RWPE1 (cell line): ENCODE results near the gene ZNF560.

ENCODE experiments used
- CTCF ChIA-PET: fragments of 350-600 bp; sonication (Branson Sonifier 250); formaldehyde crosslinking; extraction: SDS; loops from one replicate; lab custom pipeline; 2021; lab: Yijun Ruan, JAX
- POLR2A ChIA-PET: fragments of 400-600 bp; formaldehyde crosslinking; extraction: SDS; loops from one replicate; lab custom pipeline; 2020; ENCODE audit warnings: antibody characterized with exemption; ENCODE audit not compliant: low non-redundant PET; lab: Yijun Ruan, JAX
- DNase-seq: peaks from one replicate; pipeline ENCODE4 v3.0.0; 2012; ENCODE audit warnings: low spot score
- H3K27ac ChIP-seq: fragments of 450-650 bp; 2 replicates; pipeline ENCODE4 v1.5.1; 2017
- CTCF ChIP-seq: fragments of 450-650 bp; conservative IDR thresholded peaks from 2 replicates; pipeline ENCODE4 v1.5.1; 2017; ENCODE audit warnings: low read depth, mild to moderate bottlenecking

ZNF560 gene

DNA sequence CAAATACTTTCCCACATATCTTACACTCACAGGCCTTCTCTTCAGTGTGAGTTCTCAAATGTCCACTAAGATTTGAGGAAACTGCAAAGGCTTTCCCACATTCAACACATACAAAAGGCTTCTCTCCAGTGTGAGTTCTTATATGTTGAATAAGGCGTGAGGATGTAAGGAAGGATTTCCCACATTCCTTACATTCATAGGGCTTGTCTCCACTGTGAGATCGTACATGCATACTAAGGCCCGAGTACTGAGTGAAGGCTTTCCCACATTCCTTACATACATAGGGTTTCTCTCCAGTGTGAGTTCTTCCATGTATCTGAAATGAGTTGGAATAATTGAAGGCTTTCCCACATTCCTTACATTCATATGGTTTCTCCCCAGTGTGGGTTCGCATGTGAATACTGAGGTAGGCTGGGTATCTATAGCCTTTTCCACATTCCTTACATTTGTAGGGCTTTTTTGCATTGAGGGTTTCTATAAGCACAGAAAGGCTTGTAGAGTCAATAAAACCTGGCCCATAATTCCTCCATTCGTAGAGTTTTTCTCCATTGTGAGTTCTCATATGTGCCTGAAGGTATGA, 30.4 kb upstream of the ZNF560 start:
- no peak for TF ChIP-seq CTCF
- POLR2A ChIA-PET, result no interaction called here
- DNase-seq, result no peak
- no peak overlapping the region for H3K27ac ChIP-seq
- CTCF ChIA-PET, result no interaction called here

GRCh38 chr19:9523885-9524474, 25.6 kb upstream of the ZNF560 start:
- no peak for TF ChIP-seq CTCF
- POLR2A ChIA-PET, result no interaction called here
- no peak for DNase-seq
- no peak overlapping the region for H3K27ac ChIP-seq
- CTCF ChIA-PET, result interaction anchor here (0.6 kb wide), 1 partner anchor 27 kb away, joined by 6 read pairs; no protein-coding TSS in a partner anchor

DNA sequence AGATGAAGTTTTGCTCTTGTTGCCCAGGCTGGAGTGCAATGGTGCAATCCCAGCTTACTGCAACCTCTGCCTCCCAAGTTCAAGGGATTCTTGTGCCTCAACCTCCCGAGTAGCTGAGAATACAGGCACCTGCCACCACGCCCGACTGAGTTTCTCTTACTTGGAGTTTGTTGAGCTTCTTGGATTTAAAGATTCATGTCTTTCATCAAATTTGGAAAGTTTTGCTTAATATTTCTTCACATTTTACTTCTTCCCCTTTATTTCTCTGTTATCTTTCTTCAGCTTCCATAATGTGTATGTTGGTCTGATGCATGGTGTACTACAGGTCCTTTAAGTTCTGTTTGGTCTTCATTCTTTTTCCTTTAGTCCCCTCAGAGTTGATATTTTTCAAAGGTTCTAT, 8.9 kb upstream of the ZNF560 start:
- no peak for TF ChIP-seq CTCF
- H3K27ac ChIP-seq, result no peak overlapping the region
- DNase-seq, result no peak
- CTCF ChIA-PET, result no interaction called here
- POLR2A ChIA-PET, result no interaction called here

- H3K27ac ChIP-seq, result no peak overlapping the region
- TF ChIP-seq CTCF, result no peak
- POLR2A ChIA-PET, result no interaction called here
- CTCF ChIA-PET, result interaction anchor here (0.7 kb wide), 1 partner anchor 80 kb away, joined by 5 read pairs; no protein-coding TSS in a partner anchor
- no peak for DNase-seq
Observed at GRCh38 chr19:9500796-9501195, 2.4 kb upstream of the ZNF560 start.

DNA sequence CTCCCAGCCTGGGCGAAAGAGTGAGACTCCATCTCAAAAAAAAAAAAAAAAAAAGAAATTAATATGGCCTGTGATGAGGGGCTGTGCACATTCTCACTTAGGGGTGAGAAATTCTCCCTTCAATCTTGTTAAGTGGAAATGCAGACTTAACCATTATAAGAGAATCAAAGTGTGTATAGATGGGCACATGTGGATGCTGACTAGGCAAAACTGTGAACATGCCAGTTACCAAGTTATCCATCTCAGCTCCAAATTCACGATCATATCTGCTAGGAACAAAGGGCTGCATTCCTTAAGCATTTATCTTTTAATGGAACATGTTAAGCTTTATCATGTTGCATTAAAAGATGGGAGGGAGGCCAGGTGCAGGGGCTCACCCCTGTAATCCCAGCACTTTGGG, 4.3 kb downstream of the ZNF560 start:
- no peak for DNase-seq
- CTCF ChIA-PET, result no interaction called here
- TF ChIP-seq CTCF, result no peak
- POLR2A ChIA-PET, result no interaction called here
- no peak overlapping the region for H3K27ac ChIP-seq

- no peak for TF ChIP-seq CTCF
- no peak for DNase-seq
Observed at GRCh38 chr19:9487016-9487415, 11.4 kb downstream of the ZNF560 start.

More at GRCh38 chr19:9487016-9487415, 11.4 kb downstream of the ZNF560 start:
- ChIA-PET CTCF (interaction anchor here (0.6 to 0.7 kb wide), 2 partner anchors 21 to 306 kb away, joined by 3 to 4 read pairs; no protein-coding TSS in a partner anchor), POLR2A (no interaction called here)
- H3K27ac ChIP-seq, result no peak overlapping the region
